ENCODE data around the gene SURF1.

GRCh38 chr9:133366435-133366834, 10.1 kb upstream of the SURF1 start:
- TF ChIP-seq USF1 (IDR thresholded peaks at IDR 0.05; ENCODE audit: borderline replicate concordance, extremely low read length, insufficient read depth, low read depth, low read length) (no peak), CEBPB (IDR thresholded peaks at IDR 0.05; ENCODE audit: borderline replicate concordance in 1 of 2, low read depth in 2 of 2, low read length in 2 of 2) (no peak), ESRRA (IDR thresholded peaks at IDR 0.05; ENCODE audit: low read length) (no peak), E2F4 (IDR thresholded peaks at IDR 0.05; ENCODE audit: low read depth, low read length) (no peak)
